WTC11 (cell line): ENCODE results near the gene CDCA7L.

Source experiments
- E2F5 ChIP-seq: sonication (generic); formaldehyde crosslinking; IDR thresholded peaks from 2 replicates; pipeline ENCODE4 v1.8.1; 2022; ENCODE audit warnings: mild to moderate bottlenecking, moderate library complexity, missing genetic modification reagents
- HMGXB4 ChIP-seq: sonication (generic); formaldehyde crosslinking; IDR thresholded peaks from 2 replicates; pipeline ENCODE4 v1.8.1; 2023; ENCODE audit warnings: mild to moderate bottlenecking, moderate library complexity, missing genetic modification reagents
- PREB ChIP-seq: sonication (generic); formaldehyde crosslinking; IDR thresholded peaks from 2 replicates; pipeline ENCODE4 v1.8.1; 2022; ENCODE audit warnings: mild to moderate bottlenecking, missing genetic modification reagents, moderate library complexity, borderline replicate concordance

- TF ChIP-seq E2F5 (CRISPR knock-in tag) (no peak), HMGXB4 (CRISPR knock-in tag) (no peak), PREB (CRISPR knock-in tag) (no peak)
Observed at GRCh38 chr7:21984042-21984441, 38.3 kb upstream of the CDCA7L start.
